Left ventricle myocardium inferior (tissue), 1 donor: Measurements from ENCODE around the gene ACCSL. TPM values are rescaled to one million over a fixed set of nuclear protein-coding genes. Genes with fewer than 3 reads are reported as not detected.

Experiments
- DNase-seq: peaks from one replicate; pipeline ENCODE4 v3.0.0-alpha.2; 2020
- H3K27ac ChIP-seq: fragments of 200-600 bp; replicated peaks from 2 replicates; pipeline ENCODE4 v1.8.0; 2021
- H3K27me3 ChIP-seq: fragments of 200-600 bp; 2 replicates; pipeline ENCODE4 v1.8.0; 2021; ENCODE audit warnings: low read depth
- H3K36me3 ChIP-seq: fragments of 200-600 bp; 2 replicates; pipeline ENCODE4 v1.8.0; 2021
- H3K4me1 ChIP-seq: fragments of 200-600 bp; 2 replicates; pipeline ENCODE4 v1.8.0; 2021
- H3K4me3 ChIP-seq: fragments of 200-600 bp; 2 replicates; pipeline ENCODE4 v1.8.0; 2021; ENCODE audit warnings: mild to moderate bottlenecking, moderate library complexity
- H3K9me3 ChIP-seq: fragments of 200-600 bp; replicated peaks from 2 replicates; pipeline ENCODE4 v1.8.0; 2021
- CTCF ChIP-seq: fragments of 200-600 bp; IDR thresholded peaks from 2 replicates; pipeline ENCODE4 v1.8.0; 2021; ENCODE audit warnings: antibody characterized with exemption, mild to moderate bottlenecking, borderline replicate concordance
- intact Hi-C: fragments of 100-400 bp; cut with micrococcal nuclease; formaldehyde crosslinking; loops from one replicate; pipeline ENCODE4 v1.11.0; 2022
- total RNA-seq: library from RNA; stranded (reverse); fragmentation: NEBNext Ultra II Directional; extraction: Animal tissue kit (Norgen Biotek cat#: 25700); gene quantifications from one replicate; pipeline ENCODE4 v1.2.1, GENCODE V29; 2021
- donor health status: DM: no; HTN: yes; CAD: no; lungs with severe emphysema.

The ACCSL gene
- total RNA-seq, 1 donor from 2014 or later, result not detected

DNA sequence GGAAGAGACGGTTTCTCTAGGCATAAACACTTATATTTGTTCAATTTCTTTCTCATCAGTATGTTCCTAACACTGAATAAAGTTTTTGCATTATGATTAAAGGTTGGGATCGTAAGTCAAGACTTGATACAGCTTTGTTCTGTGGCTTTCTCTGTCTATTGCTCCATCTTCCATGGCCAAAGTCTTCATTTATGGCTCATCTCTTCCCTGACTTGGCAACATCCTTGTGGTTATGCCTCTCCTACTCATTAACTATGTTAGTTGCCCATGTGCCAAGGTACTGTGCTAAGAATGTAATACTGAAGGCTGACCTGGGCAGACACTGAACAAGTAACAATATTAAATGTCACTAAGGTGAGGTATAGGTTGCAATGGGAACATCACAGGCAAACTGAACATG lies 1.6 kb upstream of the ACCSL start:
- no peaks in the 10 kb centered on the region for H3K36me3 ChIP-seq
- H3K27me3 ChIP-seq, result peaks cover 3% of the 10 kb centered on the region
- no peak for DNase-seq
- TF ChIP-seq CTCF, result no peak
- H3K9me3 ChIP-seq, result peaks cover 5% of the 10 kb centered on the region
- H3K27ac ChIP-seq, result no peak overlapping the region
- H3K4me3 ChIP-seq, result no peak overlapping the region
- no peaks in the 10 kb centered on the region for H3K4me1 ChIP-seq
- intact Hi-C loops, result no loop called here

DNA sequence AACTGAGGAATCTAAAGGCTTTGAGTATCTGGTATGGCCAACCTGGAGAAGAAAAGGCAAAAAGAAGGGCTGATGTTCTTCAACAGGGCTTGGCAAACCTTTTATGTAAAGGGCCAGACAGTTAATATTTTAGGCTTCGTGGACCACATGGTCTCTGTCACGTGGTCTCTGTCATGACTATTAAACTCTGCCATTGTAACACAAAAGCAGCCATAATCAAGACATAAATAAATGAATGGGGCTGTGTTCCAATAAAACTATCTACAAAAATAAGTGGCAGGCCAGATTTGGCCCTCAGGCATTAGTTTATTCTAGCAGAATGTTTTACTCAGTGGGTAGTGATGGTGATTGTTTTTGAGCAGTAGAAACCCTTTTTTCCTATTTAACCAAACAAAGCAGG lies 483 bp upstream of the ACCSL start:
- Histone ChIP-seq H3K27ac (no peak overlapping the region), H3K4me3 (no peak overlapping the region), H3K4me1 (no peaks in the 10 kb centered on the region), H3K9me3 (no peaks in the 10 kb centered on the region), H3K36me3 (no peaks in the 10 kb centered on the region), H3K27me3 (peaks cover 3% of the 10 kb centered on the region)
- intact Hi-C loops, result no loop called here
- no peak for TF ChIP-seq CTCF
- DNase-seq, result no peak

DNA sequence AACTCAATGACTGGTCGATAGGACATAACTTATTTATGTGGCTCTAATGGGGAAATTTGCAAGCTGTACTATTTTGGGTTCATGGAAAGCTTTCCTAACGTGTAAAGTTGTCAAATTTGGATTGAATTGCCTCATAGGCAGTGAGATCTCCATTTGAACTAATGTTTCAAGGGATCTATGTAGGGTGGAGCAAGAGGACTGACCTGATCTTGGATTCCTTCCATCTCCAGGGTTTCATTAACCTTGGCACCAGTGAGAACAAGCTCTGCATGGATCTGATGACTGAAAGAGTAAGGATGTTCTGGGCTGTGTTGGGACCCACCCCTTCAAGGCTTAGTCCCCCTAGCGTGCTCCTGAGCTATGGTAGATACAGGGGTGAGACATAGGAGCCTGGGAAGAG lies 2.1 kb downstream of the ACCSL start:
- intact Hi-C loops, result no loop called here
- no peaks in the 10 kb centered on the region for H3K9me3 ChIP-seq
- TF ChIP-seq CTCF, result no peak
- DNase-seq, result no peak
- H3K4me1 ChIP-seq, result no peaks in the 10 kb centered on the region
- no peak overlapping the region for H3K4me3 ChIP-seq
- H3K27me3 ChIP-seq, result peaks cover 3% of the 10 kb centered on the region
- H3K36me3 ChIP-seq, result no peaks in the 10 kb centered on the region
- no peak overlapping the region for H3K27ac ChIP-seq

DNA sequence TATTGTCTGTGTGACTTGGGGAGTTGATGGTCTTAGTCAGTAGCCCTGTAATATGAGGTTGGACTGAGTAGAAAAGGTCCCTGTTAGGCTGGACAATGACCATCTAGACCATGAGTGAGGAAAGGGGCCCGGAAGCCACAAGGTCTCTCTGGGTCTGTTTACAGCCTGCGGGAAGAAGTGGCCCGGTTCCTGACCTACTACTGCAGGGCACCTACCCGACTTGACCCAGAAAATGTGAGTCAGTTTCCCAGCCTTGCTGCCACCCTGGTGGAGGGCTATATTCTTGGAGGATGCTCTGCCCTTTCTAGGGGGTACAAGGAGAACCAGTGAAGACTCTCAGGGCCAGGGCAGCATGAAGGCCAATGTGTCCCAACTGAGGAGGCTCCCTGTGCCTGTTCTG lies 3.4 kb downstream of the ACCSL start:
- no peaks in the 10 kb centered on the region for H3K9me3 ChIP-seq
- DNase-seq, result no peak
- no peak overlapping the region for H3K27ac ChIP-seq
- no peak overlapping the region for H3K4me3 ChIP-seq
- intact Hi-C loops, result no loop called here
- peaks cover 3% of the 10 kb centered on the region for H3K27me3 ChIP-seq
- no peaks in the 10 kb centered on the region for H3K36me3 ChIP-seq
- H3K4me1 ChIP-seq, result no peaks in the 10 kb centered on the region
- no peak for TF ChIP-seq CTCF

DNA sequence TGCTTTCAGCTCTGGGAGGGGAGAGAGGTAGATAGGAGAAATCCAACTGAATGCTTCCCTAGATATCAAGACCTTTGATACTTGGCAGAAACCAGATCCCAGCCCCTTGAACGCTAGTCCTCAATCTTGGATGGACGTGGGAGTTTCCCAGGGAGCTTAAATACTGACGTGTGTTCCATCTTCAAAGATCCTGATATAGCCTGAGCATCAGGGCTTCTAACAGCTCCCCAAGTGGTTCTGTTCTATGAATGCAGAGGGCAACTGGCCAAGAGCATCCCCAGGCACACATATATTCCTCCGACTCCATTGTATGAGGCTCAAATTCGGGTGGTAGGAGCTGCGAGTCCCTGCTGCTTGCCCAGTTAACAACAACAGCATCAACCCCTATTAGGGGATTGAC lies 9.6 kb downstream of the ACCSL start:
- no peak for DNase-seq
- Histone ChIP-seq H3K4me1 (no peaks in the 10 kb centered on the region), H3K27ac (no peak overlapping the region), H3K36me3 (no peaks in the 10 kb centered on the region), H3K9me3 (no peaks in the 10 kb centered on the region), H3K27me3 (no peaks in the 10 kb centered on the region), H3K4me3 (no peak overlapping the region)
- intact Hi-C loops, result no loop called here
- TF ChIP-seq CTCF, result no peak

- intact Hi-C loops, result no loop called here
- no peak overlapping the region for H3K4me3 ChIP-seq
- no peaks in the 10 kb centered on the region for H3K4me1 ChIP-seq
- H3K36me3 ChIP-seq, result no peaks in the 10 kb centered on the region
- H3K9me3 ChIP-seq, result no peaks in the 10 kb centered on the region
- no peak for DNase-seq
- TF ChIP-seq CTCF, result no peak
- no peak overlapping the region for H3K27ac ChIP-seq
- no peaks in the 10 kb centered on the region for H3K27me3 ChIP-seq
These were observed 10.5 kb downstream of the ACCSL start for GRCh38 chr11:44058275-44058674.
